ENCODE results near the gene ARID1B. TPM values are rescaled to one million over a fixed set of nuclear protein-coding genes. Genes with fewer than 3 reads are reported as not detected.
A peak's percentile ranks its signal among the peaks of the same experiment; 100 is the strongest.

ARID1B gene
- total and polyA plus RNA-seq, 2 of the 13 experiments (the other 11 are each of a cell fraction or from before 2014, with no cell fraction given), result 20.1 to 32.6 TPM

DNA sequence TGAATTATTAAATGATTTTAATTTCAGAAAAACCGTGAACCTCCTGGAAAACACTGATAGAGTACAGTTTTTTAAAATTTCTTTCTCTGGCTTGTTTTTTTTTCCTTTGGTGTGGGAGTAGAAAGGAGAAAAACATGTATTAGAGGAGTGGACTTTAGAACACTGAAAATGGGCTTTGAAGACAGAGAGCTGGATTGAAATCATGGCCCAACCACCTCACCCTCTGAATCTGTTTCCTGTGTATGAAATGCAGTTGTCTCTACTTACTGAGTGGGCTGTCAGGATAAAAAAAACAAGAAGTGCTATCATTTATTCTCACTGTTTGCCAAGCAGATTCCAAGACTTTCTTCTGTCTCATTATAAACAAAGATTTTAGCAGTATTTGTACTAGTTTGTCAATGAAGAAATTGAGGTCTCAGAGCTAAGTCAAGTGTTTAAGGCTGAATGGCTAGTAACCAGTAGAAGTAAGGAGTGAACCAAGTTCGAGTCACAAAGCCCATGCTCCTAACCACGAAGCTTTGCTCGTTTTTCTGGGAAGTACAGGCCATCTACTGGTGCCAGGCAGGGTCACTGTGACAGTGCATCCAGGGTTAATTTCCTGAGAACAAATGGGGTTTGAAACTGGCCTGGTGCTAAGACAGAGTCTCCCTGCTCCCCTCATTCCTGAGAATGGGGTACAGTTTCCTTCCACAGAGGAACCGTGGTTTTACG, 289.8 kb downstream of the ARID1B start (continued):
- TF ChIP-seq TBX2 (CRISPR knock-in tag; IDR thresholded peaks at IDR 0.05; ENCODE audit: borderline replicate concordance) (0 out of 2 replicates have a peak, but pooled peaks have one; percentile 13), DMTF1 (CRISPR knock-in tag; IDR thresholded peaks at IDR 0.05) (no peak)

DNA sequence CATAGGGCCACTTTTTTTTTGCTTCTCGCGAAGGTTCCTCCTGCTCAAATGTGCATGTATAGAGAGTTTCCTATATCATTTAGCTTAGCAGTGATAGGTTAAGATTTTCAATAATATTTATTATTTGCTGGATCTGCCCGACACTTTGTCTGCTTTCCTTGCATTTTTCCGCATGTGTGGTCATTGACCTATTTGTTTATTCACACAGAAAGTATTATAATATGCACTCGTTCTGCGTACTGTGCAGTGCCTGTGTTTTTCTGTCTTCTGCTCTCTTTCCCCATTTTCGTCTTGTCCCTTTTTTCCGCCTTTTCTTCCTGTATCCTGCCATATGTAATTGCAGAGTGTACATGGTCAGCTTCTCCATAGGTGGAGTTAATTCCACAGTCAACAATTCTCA, 290.3 kb downstream of the ARID1B start:
- ChIA-PET POLR2A (no interaction called here), CTCF (ENCODE audit: low intra/inter-chr PET ratio, low total read pairs) (no interaction called here)
- Histone ChIP-seq H3K4me1 (ENCODE audit: insufficient read depth, low read length) (peaks cover 50% of the 10 kb centered on the region), H3K4me2 (ENCODE audit: low read depth, low read length) (no peak overlapping the region), H2AFZ (ENCODE audit: low read length) (no peak overlapping the region), H3K36me3 (replicated peaks in 1 of 2; ENCODE audit: control insufficient read depth in 1 of 2, insufficient read depth in 2 of 2, low read length in 2 of 2) (peaks cover 2 to 5% of the 10 kb centered on the region in 2 experiments; a peak in 2 of 5 replicates), H3K79me2 (ENCODE audit: insufficient read depth, low read length) (peaks cover 5% of the 10 kb centered on the region), H3K4me3 (replicated peaks in 1 of 3; ENCODE audit: insufficient read depth in 1 of 3, low read depth in 2 of 3, low read length in 3 of 3) (no peak overlapping the region), H3K9me3 (ENCODE audit: low read length) (no peaks in the 10 kb centered on the region), H3K27me3 (ENCODE audit: control insufficient read depth in 1 of 2, insufficient read depth in 2 of 2, low read length in 2 of 2) (no peaks in the 10 kb centered on the region), H3K27ac (ENCODE audit: extremely low read length, insufficient read depth, low read length) (no peak overlapping the region), H4K20me1 (ENCODE audit: insufficient read depth, low read length) (no peaks in the 10 kb centered on the region), H3K9ac (ENCODE audit: insufficient read depth, low read depth, low read length) (no peak overlapping the region)
- in situ Hi-C loops (cut with HindIII; ENCODE audit: extremely low pct_ligation_motif_present, low pct_unique_long_range_greater_than_20kb) (no loop called here), intact Hi-C loops (cut with micrococcal nuclease; ENCODE audit: unreplicated experiment) (no loop called here)
- TF ChIP-seq, protein P1, sequence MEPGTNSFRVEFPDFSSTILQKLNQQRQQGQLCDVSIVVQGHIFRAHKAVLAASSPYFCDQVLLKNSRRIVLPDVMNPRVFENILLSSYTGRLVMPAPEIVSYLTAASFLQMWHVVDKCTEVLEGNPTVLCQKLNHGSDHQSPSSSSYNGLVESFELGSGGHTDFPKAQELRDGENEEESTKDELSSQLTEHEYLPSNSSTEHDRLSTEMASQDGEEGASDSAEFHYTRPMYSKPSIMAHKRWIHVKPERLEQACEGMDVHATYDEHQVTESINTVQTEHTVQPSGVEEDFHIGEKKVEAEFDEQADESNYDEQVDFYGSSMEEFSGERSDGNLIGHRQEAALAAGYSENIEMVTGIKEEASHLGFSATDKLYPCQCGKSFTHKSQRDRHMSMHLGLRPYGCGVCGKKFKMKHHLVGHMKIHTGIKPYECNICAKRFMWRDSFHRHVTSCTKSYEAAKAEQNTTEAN (CRISPR knock-in tag; conservative IDR thresholded peaks at IDR 0.05), result no peak
- 0 out of 2 replicates have a peak, but pooled peaks have one; percentile 0 for TF ChIP-seq TBX2 (CRISPR knock-in tag; IDR thresholded peaks at IDR 0.05; ENCODE audit: borderline replicate concordance)
- FAIRE-seq (no peak), DNase-seq (ENCODE audit: low spot score) (no peak), ATAC-seq (no peak)
- no TSS peak for BruUV-seq (replicated peaks)
- WGBS (ENCODE audit: low lambda C conversion rate), result 97% methylated on average over 8 of the region's 8 CpGs
